Lung (tissue), 12 donors: Measurements from ENCODE around the gene IL16. TPM values are rescaled to one million over a fixed set of nuclear protein-coding genes. Genes with fewer than 3 reads are reported as not detected.

Source experiments
- ATAC-seq: fragments of 200-7000 bp; cut with Tn5 transposase; one replicate; pipeline ENCODE4 v1.9.1; 2020; ENCODE audit warnings: moderate number of reproducible peaks; ENCODE audit not compliant: insufficient read depth, low FRiP score
- DNase-seq, 3 donors: peaks; one replicate each; pipeline ENCODE4 v3.0.0-alpha.2; 2013 to 2017
- H3K27ac ChIP-seq, 2 donors: one replicate each; pipeline ENCODE4 v1.5.1; 2013; ENCODE audit warnings: mild to moderate bottlenecking in 2 of 2, moderate library complexity in 2 of 2, control low read depth in 1 of 2, inconsistent platforms in 1 of 2, low read depth in 1 of 2, low read length in 1 of 2
- H3K27me3 ChIP-seq, 3 donors: one replicate each; pipeline ENCODE4 v1.5.1; 2013; ENCODE audit warnings: low read length in 2 of 3; ENCODE audit not compliant: control insufficient read depth in 3 of 3, insufficient read depth in 3 of 3
- H3K36me3 ChIP-seq, 4 donors: one replicate each; pipeline ENCODE4 v1.5.1; 2013; ENCODE audit warnings: low read length in 4 of 4, mild to moderate bottlenecking in 1 of 4, moderate library complexity in 1 of 4; ENCODE audit not compliant: control insufficient read depth in 4 of 4, insufficient read depth in 4 of 4
- H3K4me1 ChIP-seq, 5 donors: one replicate each; pipeline ENCODE4 v1.5.1; 2013; ENCODE audit warnings: low read length in 5 of 5, mild to moderate bottlenecking in 2 of 5, moderate library complexity in 1 of 5; ENCODE audit not compliant: control insufficient read depth in 5 of 5, insufficient read depth in 5 of 5
- H3K4me3 ChIP-seq: one replicate; pipeline ENCODE4 v1.5.1; 2013; ENCODE audit warnings: mild to moderate bottlenecking, control low read depth, moderate library complexity
- H3K9ac ChIP-seq, 2 donors: one replicate each; pipeline ENCODE4 v1.5.1; 2013; ENCODE audit warnings: low read length in 2 of 2, control low read depth in 1 of 2; ENCODE audit not compliant: insufficient read depth in 1 of 2
- H3K9me3 ChIP-seq, 4 donors: one replicate each; pipeline ENCODE4 v1.5.1; 2013; ENCODE audit warnings: low read length in 3 of 4, mild to moderate bottlenecking in 1 of 4, moderate library complexity in 1 of 4; ENCODE audit not compliant: control insufficient read depth in 4 of 4, insufficient read depth in 3 of 4
- CTCF ChIP-seq: IDR thresholded peaks from 2 replicates; pipeline ENCODE4 v1.5.1; 2012; ENCODE audit warnings: mild to moderate bottlenecking; ENCODE audit errors: control extremely low read depth, extremely low read depth
- WGBS, 2 donors: extraction: QIAGEN DNeasy Blood & Tissue Kit; methylation state at CpG; one replicate each; pipeline ENCODE4 v1.1.7; 2013; 5-methylcytosine and 5-hydroxymethylcytosine counted together
- polyA plus RNA-seq, 2 donors: library from polyadenylated mRNA; stranded (reverse); fragments of 200-250 nt; gene quantifications; one replicate each; pipeline ENCODE4 v1.2.1, GENCODE V29; 2013
- total RNA-seq, 2 donors: library from RNA; depleted of rRNA in 1 of 2; stranded (reverse); fragments of >200 nt in 1 of 2; gene quantifications; one replicate each; pipeline ENCODE4 v1.2.1, GENCODE V29; 2014 to 2021
- donor health status: control.
- donor health status: control.
- donor health status: Bipolar disorder and iron deficiency.
- donor health status: healthy.
- donor health status: DM: yes; HTN: yes; CAD: no.

The IL16 gene
- total and polyA plus RNA-seq, 4 donors = 18.8 to 45.4 (median 24.4) TPM

- DNase-seq (peak; percentile 34 to 85 (median 73)), ATAC-seq (no peak)
- peaks cover 0 to 6% (median 2%) of the 10 kb centered on the region in 5 donors for H3K4me1 ChIP-seq
- H3K9ac ChIP-seq = no peak overlapping the region
- H3K36me3 ChIP-seq = peaks cover 0 to 3% (median 0%) of the 10 kb centered on the region in 4 donors
- no peak for TF ChIP-seq CTCF
- no peaks in the 10 kb centered on the region for H3K9me3 ChIP-seq
- H3K27me3 ChIP-seq = no peaks in the 10 kb centered on the region
- H3K4me3 ChIP-seq = no peak overlapping the region
- H3K27ac ChIP-seq = no peak overlapping the region
Observed at GRCh38 chr15:81255958-81256320, 59.3 kb downstream of the IL16 start.

- peak; percentile 18 for TF ChIP-seq CTCF
- no peak overlapping the region for H3K4me3 ChIP-seq
- DNase-seq = peak in 2 of 3 donors; percentile 71 to 75
- ATAC-seq = no peak
- no peak overlapping the region for H3K9ac ChIP-seq
- no peaks in the 10 kb centered on the region for H3K27me3 ChIP-seq
- peaks cover 0 to 3% (median 0%) of the 10 kb centered on the region in 4 donors for H3K36me3 ChIP-seq
- H3K9me3 ChIP-seq = no peaks in the 10 kb centered on the region
- 55 to 57% methylated on average over 1 of the region's 1 CpG for WGBS, 2 donors
- H3K4me1 ChIP-seq = peaks cover 0 to 6% (median 2%) of the 10 kb centered on the region in 5 donors
- no peak overlapping the region for H3K27ac ChIP-seq
Observed at GRCh38 chr15:81256916-81257315, 60.2 kb downstream of the IL16 start.

- 47 to 56% methylated on average over 2 of the region's 2 CpGs for WGBS, 2 donors
- ATAC-seq = no peak
- no peak for DNase-seq
- H3K27me3 ChIP-seq = no peaks in the 10 kb centered on the region
- TF ChIP-seq CTCF = no peak
- no peak overlapping the region for H3K9ac ChIP-seq
- peaks cover 0 to 6% (median 2%) of the 10 kb centered on the region in 5 donors for H3K4me1 ChIP-seq
- H3K4me3 ChIP-seq = no peak overlapping the region
- peaks cover 0 to 3% (median 0%) of the 10 kb centered on the region in 4 donors for H3K36me3 ChIP-seq
- H3K9me3 ChIP-seq = no peaks in the 10 kb centered on the region
- H3K27ac ChIP-seq = no peak overlapping the region
Observed at GRCh38 chr15:81257435-81257834, 60.8 kb downstream of the IL16 start.

GRCh38 chr15:81258455-81258854 lies 61.8 kb downstream of the IL16 start:
- no peak for TF ChIP-seq CTCF
- H3K27me3 ChIP-seq = no peaks in the 10 kb centered on the region
- no peak for ATAC-seq

More at GRCh38 chr15:81258455-81258854, 61.8 kb downstream of the IL16 start:
- Histone ChIP-seq H3K9ac (no peak overlapping the region), H3K27ac (no peak overlapping the region), H3K36me3 (peaks cover 0 to 3% (median 0%) of the 10 kb centered on the region in 4 donors), H3K4me3 (no peak overlapping the region), H3K4me1 (peaks cover 0 to 6% (median 2%) of the 10 kb centered on the region in 5 donors), H3K9me3 (no peaks in the 10 kb centered on the region)
- 89 to 90% methylated on average over 8 of the region's 8 CpGs for WGBS, 2 donors
- no peak for DNase-seq
